Measurements from ENCODE around the gene PHF20.

GRCh38 chr20:35840421-35840820 is 68.6 kb downstream of the PHF20 start:
- TF ChIP-seq POLR2A (IDR thresholded peaks at IDR 0.05) (no peak), POLR2AphosphoS5 (IDR thresholded peaks at IDR 0.05) (no peak), CTCF (IDR thresholded peaks at IDR 0.05) (no peak)

Data from breast epithelium (tissue), 3 donors.